AG20443 (cell line): ENCODE measurements around the gene ZNF536.

Source experiments
- DNase-seq: peaks from one replicate; pipeline ENCODE4 v3.0.0; 2012; ENCODE audit warnings: low spot score, mixed read lengths

Gene ZNF536

GRCh38 chr19:30371960-30372824, at the start of gene ZNF536:
ZNF536 (plus strand) TSS chr19:30372384; CDS start chr19:30443563, 71,179 bp downstream.
- peak; percentile 29 for DNase-seq

GRCh38 chr19:30322641-30323320, 49.4 kb upstream of the ZNF536 start:
- no peak for DNase-seq

DNA sequence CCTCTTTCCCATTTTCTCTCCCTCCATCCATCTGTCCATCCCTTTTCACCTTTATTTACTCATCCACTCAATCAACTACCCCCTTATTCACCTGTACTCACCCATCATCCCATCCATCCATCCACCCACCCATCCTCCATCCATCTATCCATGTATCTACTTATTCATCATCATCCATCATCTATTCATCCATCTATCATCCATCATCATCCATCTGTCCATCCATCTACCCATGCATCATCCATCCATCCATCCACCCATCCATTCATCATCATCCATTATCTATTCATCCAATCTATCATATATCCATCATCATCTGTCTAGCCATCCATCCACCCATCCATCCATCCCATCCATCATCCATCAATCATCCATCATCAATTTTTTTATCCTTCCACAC, 48.3 kb upstream of the ZNF536 start:
- no peak for DNase-seq

DNA sequence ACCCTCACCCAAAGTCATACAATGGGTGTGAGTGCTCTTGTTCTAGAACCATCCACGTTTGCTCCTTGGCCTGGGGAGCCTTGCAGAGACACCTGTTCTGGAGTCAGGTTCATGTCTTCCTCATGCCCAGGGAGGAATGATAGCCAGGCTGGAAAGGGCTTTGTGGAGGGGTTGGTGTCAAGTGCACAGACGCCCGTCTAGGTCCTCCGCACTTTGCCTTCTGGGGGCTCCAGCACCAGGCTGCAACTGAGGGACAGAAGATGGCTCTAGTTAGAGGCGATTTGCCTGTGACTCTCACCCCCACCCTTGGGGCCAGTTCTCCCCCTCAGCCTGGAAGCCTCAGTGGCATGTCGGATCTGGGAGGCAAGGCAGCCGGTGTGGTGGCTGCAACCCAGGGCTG, 47.2 kb upstream of the ZNF536 start:
- no peak for DNase-seq

- DNase-seq: no peak
Observed at GRCh38 chr19:30325676-30326392, 46.4 kb upstream of the ZNF536 start.

DNA sequence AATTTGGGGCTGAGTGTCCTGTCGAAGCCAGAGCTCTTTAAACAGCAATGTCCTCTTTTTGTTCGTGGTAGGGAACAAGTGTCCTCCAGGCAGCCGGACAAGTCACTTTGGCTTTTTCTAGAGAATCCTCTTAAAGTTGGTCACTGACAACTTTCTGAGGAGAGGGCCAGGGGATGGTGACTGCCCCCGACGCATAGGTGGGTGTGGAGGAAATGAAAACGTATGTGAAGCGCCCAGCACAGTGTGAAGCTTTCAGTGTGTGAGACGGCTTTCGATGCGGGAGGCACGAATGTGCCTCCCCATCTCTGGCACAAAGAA, 45.8 kb upstream of the ZNF536 start:
- DNase-seq: no peak

DNA sequence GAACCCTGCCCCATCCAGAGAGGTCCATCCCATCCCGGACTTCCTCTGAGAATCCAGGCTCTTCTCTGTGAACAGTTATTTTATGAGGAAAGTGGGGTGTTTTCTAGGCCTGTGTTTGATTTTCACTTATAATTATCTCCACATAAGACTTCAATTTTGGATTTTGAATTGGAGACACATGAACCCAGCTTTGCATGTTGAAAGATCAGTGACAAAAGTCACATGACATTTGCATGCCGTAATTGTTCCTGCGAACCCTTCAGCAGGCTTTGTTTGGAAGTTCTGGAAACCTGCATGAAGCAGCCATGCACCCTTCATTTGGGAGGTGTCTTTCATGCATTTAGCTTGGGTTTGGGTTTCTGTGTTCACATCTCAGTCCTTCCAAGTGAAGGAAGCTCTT, 44.9 kb upstream of the ZNF536 start:
- no peak for DNase-seq

GRCh38 chr19:30328096-30328495, 44.1 kb upstream of the ZNF536 start:
- DNase-seq: no peak

DNA sequence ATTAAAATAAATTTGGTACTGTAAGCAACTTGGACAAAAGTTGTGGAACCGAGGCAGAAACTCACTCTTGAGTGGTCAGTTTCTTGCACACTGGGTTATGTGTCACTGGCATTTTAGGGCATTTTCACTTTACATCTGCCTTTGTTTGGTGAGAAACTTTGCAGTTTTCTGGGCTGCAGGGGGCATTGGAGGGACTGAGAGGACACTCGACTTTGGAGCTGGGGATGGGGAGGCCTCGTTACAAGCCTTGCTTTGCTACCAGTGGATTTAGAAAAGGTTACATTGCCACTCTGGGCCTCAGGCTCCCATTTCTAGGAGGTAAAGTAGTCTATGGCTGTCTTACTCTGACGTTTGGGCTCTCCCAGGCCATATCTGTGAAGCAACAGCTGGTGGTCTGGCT, 41.9 kb upstream of the ZNF536 start:
- no peak for DNase-seq

DNA sequence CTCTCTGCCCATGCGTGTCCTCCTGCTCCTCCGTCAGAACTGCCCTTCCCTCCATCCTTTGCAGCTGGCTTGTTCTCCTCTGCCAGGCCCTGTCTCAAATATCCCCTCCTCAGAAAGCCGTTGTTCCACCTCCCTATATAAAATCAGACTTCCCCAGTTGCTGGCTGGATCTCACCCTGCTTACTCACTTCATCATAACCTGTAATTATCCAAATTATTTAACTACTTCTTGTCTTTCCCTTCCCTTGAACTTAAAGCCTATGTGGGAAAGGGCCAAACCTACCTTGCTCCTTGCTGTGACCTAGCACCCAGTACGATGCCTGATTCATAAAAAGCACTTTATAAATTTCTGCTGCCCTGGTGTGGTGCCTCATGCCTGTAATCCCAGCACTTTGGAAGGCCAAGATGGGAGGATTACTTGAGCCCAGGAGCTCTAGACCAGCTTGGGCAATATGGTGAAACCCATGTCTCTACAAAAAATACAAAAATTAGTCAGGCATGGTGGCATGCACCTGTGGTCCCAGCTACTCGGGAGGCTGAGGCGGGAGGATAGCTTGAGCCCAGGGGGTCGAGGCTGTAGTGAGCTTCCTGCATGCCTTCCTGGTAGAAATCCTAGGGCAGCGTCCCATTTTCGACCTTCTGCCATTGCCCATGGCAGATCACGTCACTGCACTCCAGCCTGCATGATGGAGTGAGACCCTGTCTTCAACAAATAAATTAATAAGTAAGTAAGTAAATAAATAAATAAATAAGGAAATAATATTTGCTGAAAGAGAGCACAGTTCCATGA, 39.5 kb upstream of the ZNF536 start:
- no peak for DNase-seq

GRCh38 chr19:30333291-30334065, 38.7 kb upstream of the ZNF536 start:
- DNase-seq: no peak

DNA sequence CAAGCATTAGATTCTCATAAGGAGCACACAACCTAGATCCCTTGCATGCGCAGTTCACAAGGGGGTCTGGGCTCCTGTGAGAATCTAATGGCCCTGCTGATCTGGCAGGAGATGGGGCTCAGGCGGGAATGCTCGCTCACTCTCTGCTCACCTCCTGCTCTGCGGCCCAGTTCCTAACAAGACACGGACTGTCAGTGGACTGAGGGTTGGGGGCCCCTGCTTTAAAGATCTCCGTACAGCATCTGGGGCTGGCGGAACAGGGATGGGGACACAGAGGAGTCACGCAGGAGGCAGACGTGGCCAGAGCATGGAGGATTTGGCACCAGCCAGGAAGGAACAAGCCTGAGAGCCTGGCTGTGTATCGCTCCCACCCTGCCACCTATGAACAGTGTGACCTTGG, 37.3 kb upstream of the ZNF536 start:
- DNase-seq: no peak

DNA sequence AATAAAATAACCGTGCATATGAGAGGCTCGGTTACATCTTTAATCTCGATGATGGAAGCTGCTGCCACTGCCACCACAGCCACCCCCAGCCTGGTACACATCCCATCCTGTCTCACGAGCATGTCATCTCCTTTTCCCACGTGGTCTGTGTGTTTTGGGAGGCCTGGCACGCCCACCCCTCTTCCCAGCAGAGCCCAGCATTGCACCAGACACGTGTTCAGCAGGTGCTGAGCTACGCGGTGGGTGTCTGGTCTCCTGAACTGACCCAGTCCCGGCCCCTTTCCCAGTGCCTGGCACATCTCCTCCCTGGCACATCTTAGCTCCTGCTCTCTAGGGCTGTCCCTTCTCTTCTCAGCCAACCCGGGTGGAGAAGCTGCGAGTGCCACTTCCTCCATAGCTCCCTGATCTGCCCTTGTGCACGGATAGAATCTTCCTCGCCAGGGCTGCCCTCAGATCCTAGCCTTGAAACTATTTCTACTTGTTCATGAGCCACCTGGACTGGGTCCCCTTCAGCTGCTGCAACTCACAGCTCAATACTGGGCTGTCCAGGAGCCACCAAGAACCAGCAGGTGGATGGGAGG, 36.8 kb upstream of the ZNF536 start:
- DNase-seq: no peak

DNA sequence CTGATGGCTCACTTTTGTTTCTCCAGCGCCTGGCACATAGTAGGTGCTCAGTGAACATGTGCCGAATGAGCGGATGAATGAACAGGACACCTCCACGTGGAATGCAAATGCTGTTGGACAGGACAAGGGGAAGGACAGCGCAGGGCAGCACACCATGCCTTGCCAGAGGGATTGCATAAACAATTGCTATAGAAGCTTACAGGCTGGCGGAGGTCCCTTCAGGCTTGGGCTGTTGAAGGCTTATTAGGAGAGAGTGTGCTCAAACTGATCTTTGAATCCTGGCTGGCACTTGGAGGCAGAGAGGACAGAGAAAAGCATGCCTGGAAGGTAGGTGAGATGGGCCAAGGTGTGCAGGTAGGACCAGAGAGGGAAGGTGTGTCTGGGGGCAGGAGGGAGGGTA, 35.9 kb upstream of the ZNF536 start:
- no peak for DNase-seq

DNA sequence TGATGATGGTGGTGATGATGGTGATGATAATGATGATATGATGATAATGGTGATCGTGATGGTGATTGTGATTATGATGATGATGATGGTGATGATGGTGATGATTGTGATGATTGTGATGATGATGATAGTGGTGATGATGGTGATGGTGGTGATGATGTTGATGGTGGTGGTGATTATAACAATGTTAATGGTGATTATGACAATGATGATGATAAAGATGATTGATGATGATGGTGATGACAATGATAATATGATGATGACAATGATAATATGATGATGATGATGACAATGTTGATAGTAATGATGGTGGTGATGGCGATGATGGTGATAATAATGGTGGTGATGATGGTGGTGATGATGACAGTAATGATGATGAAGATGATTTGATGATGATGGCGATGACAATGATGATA, 34.1 kb upstream of the ZNF536 start:
- no peak for DNase-seq

DNA sequence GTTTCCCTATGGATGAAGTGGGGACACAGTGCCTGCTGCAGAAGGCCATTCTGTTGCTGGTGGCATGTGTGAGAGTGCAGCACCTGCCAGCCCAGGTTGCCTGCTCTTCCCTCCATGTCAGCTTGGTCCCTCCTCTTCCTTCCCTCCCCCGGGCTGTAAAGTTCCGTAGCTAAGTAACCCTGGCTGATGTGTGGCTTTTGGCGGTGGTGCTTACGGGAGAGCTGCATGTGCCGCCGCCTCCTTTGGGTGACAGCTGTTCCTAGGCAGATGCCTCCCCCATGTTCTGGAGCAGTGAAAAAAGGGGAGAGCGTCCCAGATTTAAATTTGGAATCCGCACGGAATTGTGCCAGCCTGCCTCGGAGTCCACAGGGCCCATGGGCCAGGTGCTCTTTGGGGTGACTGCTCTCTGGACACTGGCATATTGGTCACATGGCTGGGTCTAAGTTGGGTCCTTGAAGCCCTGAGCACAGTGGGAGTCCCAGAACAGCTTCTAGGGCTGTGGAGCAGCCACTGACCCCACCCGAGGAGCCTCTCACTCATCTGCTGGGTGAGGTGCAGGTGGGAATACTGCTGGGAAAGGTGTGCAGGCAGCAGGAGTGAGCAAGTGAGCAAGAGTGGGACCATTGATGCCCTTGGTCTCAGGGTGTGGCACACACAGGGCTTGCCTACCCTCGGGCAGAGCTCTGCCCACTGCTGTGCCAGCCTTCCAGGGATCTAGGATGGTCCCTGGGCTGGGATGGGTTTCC, 33.1 kb upstream of the ZNF536 start:
- no peak for DNase-seq

GRCh38 chr19:30339624-30340525, 32.3 kb upstream of the ZNF536 start:
- no peak for DNase-seq

DNA sequence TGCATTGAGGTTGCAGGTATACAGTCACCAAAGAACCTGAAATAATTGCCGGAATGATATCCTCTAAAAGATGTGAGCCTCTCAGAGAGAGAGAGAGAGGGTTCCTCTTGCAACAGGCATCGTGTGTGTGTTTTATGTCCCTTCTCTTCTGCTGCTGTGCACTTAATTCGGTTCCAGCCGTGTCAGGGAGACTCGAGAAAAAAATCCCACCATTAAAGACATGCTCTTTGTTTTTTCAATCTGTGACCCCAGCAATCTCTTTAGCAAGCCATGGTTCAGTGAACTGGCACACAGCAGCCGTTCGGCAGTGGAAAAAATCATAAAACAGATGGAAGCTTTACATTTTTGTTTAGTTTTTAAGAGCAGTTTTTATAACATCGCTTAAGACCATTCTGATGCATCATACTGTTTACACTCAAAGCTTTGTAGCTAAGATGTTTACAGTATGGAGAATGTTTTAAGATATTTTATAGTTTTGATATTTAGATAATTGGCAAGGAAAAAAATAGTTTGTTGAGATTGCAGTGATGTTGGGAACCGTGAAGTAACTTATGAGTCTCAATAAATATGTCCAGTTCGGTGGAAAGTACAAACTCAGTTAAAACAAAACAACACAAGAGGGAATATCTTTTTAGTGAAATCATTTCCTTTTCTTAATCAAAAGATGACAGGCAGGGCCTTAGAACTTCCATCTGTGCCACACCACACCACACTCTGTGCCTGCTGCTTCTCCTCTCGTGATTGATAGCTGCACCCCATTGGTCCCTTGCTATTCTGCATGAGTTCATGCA, 31.2 kb upstream of the ZNF536 start:
- peak; percentile 39 for DNase-seq
